B cell (primary cell): ENCODE measurements around the gene ABR. TPM values are rescaled to one million over a fixed set of nuclear protein-coding genes. Genes with fewer than 3 reads are reported as not detected.

Experiments used
- ATAC-seq: fragments of 200-7000 bp; cut with Tn5 transposase; one replicate; pipeline ENCODE4 v1.10.0; 2021; ENCODE audit warnings: low read depth, mild to moderate bottlenecking, moderate number of reproducible peaks, moderate library complexity
- CTCF ChIA-PET: fragments of 350-600 bp; sonication (Branson Sonifier 250); formaldehyde crosslinking; loops from one replicate; lab custom pipeline; 2021; ENCODE audit warnings: antibody characterized with exemption, inconsistent platforms; lab: Charles Lee
- POLR2A ChIA-PET: fragments of 350-600 bp; sonication (Branson Sonifier 250); formaldehyde crosslinking; loops from one replicate; lab custom pipeline; 2021; ENCODE audit warnings: antibody characterized with exemption; lab: Charles Lee
- DNase-seq: peaks from one replicate; pipeline ENCODE4 v3.0.0; 2013
- H2AFZ ChIP-seq: 2 replicates; pipeline ENCODE4 v1.6.1; 2012; ENCODE audit warnings: mild to moderate bottlenecking, low read depth, low read length; ENCODE audit not compliant: insufficient read depth, poor library complexity, severe bottlenecking
- H3K27ac ChIP-seq, 2 donors: 1 replicate in 1 of 2; 2 replicates in 1 of 2; pipeline ENCODE4 v1.5.1; 2012 to 2013; ENCODE audit warnings: low read length in 2 of 2, mild to moderate bottlenecking in 2 of 2, moderate library complexity in 1 of 2
- H3K27me3 ChIP-seq, 4 experiments: fragments of 200-600 bp in 1 of 4; sonication (generic) in 1 of 4; replicated peaks in 1 of 4; 1 replicate in 2 of 4; 2 replicates in 2 of 4; pipeline versions ENCODE4 v1.6.1 to v1.7.0; 2013 to 2016; ENCODE audit warnings: low read length in 3 of 4, mild to moderate bottlenecking in 2 of 4, mixed read lengths in 1 of 4, moderate library complexity in 1 of 4; ENCODE audit not compliant: insufficient read depth in 4 of 4, control insufficient read depth in 3 of 4; ENCODE audit errors: control extremely low read depth in 1 of 4
- H3K36me3 ChIP-seq, 2 experiments: replicated peaks in 1 of 2; 1 replicate in 1 of 2; 2 replicates in 1 of 2; pipeline versions ENCODE4 v1.6.1 to v1.7.1; 2013; ENCODE audit warnings: low read length in 1 of 2; ENCODE audit not compliant: insufficient read depth in 2 of 2, control insufficient read depth in 1 of 2; ENCODE audit errors: control extremely low read depth in 1 of 2, extremely low read depth in 1 of 2
- H3K4me1 ChIP-seq, 2 donors: fragments of 200-600 bp in 1 of 2; sonication (generic) in 1 of 2; 1 replicate in 1 of 2; 2 replicates in 1 of 2; pipeline versions ENCODE4 v1.5.1 to v1.6.1; 2013 to 2017; ENCODE audit warnings: low read length in 2 of 2; ENCODE audit not compliant: control insufficient read depth in 2 of 2, insufficient read depth in 2 of 2
- H3K4me2 ChIP-seq: replicated peaks from 2 replicates; pipeline ENCODE3; 2012; ENCODE audit warnings: mild to moderate bottlenecking, low read depth, low read length; ENCODE audit not compliant: poor library complexity, severe bottlenecking
- H3K4me3 ChIP-seq, 5 experiments: fragments of 200-600 bp in 1 of 5; sonication (generic) in 1 of 5; 1 replicate in 3 of 5; 2 replicates in 2 of 5; pipeline versions ENCODE4 v1.5.1 to v1.7.0; 2011 to 2016; ENCODE audit warnings: low read length in 4 of 5, mild to moderate bottlenecking in 4 of 5, low read depth in 2 of 5, control low read depth in 1 of 5, moderate library complexity in 1 of 5; ENCODE audit not compliant: insufficient read depth in 1 of 5; ENCODE audit errors: control extremely low read depth in 1 of 5, extremely low read depth in 1 of 5
- H3K79me2 ChIP-seq: fragments of 200-600 bp; sonication (generic); one replicate; pipeline ENCODE4 v1.6.0; 2016; ENCODE audit warnings: low read length; ENCODE audit not compliant: control insufficient read depth, insufficient read depth
- H3K9ac ChIP-seq: fragments of 200-600 bp; sonication (generic); 2 replicates; pipeline ENCODE4 v1.6.1; 2017; ENCODE audit warnings: mild to moderate bottlenecking, low read length, moderate library complexity
- H3K9me3 ChIP-seq, 3 donors: one replicate each; pipeline versions ENCODE4 v1.6.1 to v1.7.1; 2013; ENCODE audit warnings: low read length in 2 of 3; ENCODE audit not compliant: control insufficient read depth in 2 of 3, insufficient read depth in 1 of 3; ENCODE audit errors: control extremely low read depth in 1 of 3
- H4K20me1 ChIP-seq: 2 replicates; pipeline ENCODE4 v1.6.0; 2012; ENCODE audit warnings: mild to moderate bottlenecking, low read length; ENCODE audit not compliant: insufficient read depth, control insufficient read depth, poor library complexity, severe bottlenecking
- H3K27ac Mint-ChIP-seq: one replicate; pipeline ENCODE4 v1.8.0; 2021; ENCODE audit warnings: mixed read lengths
- H3K27me3 Mint-ChIP-seq: one replicate; pipeline ENCODE4 v1.8.0; 2021; ENCODE audit warnings: mixed read lengths
- H3K4me1 Mint-ChIP-seq: one replicate; pipeline ENCODE4 v1.8.0; 2021; ENCODE audit warnings: mixed read lengths
- H3K4me3 Mint-ChIP-seq: one replicate; pipeline ENCODE4 v1.8.0; 2021; ENCODE audit warnings: mixed read lengths
- H3K9me3 Mint-ChIP-seq: one replicate; pipeline ENCODE4 v1.8.0; 2022; ENCODE audit warnings: mixed read lengths; ENCODE audit not compliant: insufficient read depth
- EZH2 ChIP-seq: IDR thresholded peaks from 2 replicates; pipeline ENCODE4 v1.6.1; 2012; ENCODE audit warnings: borderline replicate concordance, low read depth, mild to moderate bottlenecking, moderate library complexity, low read length; ENCODE audit not compliant: insufficient read depth, poor library complexity, severe bottlenecking
- WGBS: methylation state at CpG from one replicate; pipeline ENCODE4 v1.1.5; 2013; ENCODE audit warnings: missing lambda C conversion rate; ENCODE audit not compliant: insufficient coverage; 5-methylcytosine and 5-hydroxymethylcytosine counted together
- intact Hi-C: fragments of 100-400 bp; cut with micrococcal nuclease; formaldehyde crosslinking; loops from one replicate; pipeline ENCODE4 v1.10.0; 2022
- polyA plus RNA-seq: library from polyadenylated mRNA; depleted of rRNA; stranded (reverse); fragments of >200 nt; gene quantifications from 2 replicates; pipeline ENCODE4 v1.2.3, GENCODE V29; 2012
- total RNA-seq, 2 donors: library from RNA; stranded (reverse); fragments of 120-200 nt in 1 of 2; gene quantifications; 1 replicate in 1 of 2; 2 replicates in 1 of 2; pipeline versions ENCODE4 v1.2.3 to v1.2.4, GENCODE V29; 2013 to 2022
- TF ChIP-seq, protein P1 (sequence below): fragments of 200-600 bp; IDR thresholded peaks from one replicate; pipeline ENCODE4 v1.8.0; 2022; ENCODE audit warnings: antibody characterized with exemption, mild to moderate bottlenecking

The ABR gene
- total and polyA plus RNA-seq, 2 donors (not counting 1 experiment from before 2014, with no cell fraction given): 79.8 to 262 TPM

DNA sequence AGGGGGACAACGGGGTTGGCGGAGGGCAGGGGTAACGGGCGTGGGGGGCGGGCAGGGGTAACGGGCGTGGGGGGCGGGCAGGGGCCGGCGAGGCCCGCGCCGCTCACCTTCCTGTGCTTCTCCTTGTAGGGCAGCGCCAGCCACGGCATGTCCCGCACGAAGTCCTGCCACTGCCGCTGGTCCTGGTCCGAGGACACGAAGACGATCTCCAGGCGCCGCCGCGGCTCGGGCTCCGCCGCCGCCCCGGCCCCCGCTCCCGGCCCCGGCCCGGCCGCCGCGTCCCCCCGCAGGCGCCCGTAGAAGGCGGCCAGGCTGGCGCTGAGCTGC is 200.6 kb downstream of the ABR start:
- peak overlapping the region; percentile 75 for H2AFZ ChIP-seq
- DNase-seq: no peak
- intact Hi-C loops: no loop called here
- WGBS: 3% methylated on average over 39 of the region's 42 CpGs
- no peaks in the 10 kb centered on the region for H3K36me3 ChIP-seq
- H3K4me2 ChIP-seq: peak overlapping the region; percentile 91
- H3K9ac ChIP-seq: peak overlapping the region; percentile 53
- Mint-ChIP-seq H3K4me1 (peaks cover 21% of the 10 kb centered on the region), H3K27ac (no peak overlapping the region), H3K4me3 (no peak overlapping the region), H3K9me3 (no peaks in the 10 kb centered on the region), H3K27me3 (peaks cover 27% of the 10 kb centered on the region)
- peaks cover 0 to 33% (median 22%) of the 10 kb centered on the region in 4 experiments for H3K27me3 ChIP-seq
- H3K4me1 ChIP-seq: peaks cover 23 to 28% of the 10 kb centered on the region in 2 donors
- H4K20me1 ChIP-seq: no peaks in the 10 kb centered on the region
- ChIA-PET POLR2A (interaction anchor here (2.7 kb wide), 1 partner anchor 18 kb away, joined by 23 read pairs; the partner anchor contains the start of gene TIMM22), CTCF (interaction anchor here (0.7 to 2.9 kb wide), 5 partner anchors 18 to 567 kb away, joined by 3 to 36 read pairs (median 5); partner anchors contain the start of gene TIMM22)
- no peak for ATAC-seq
- H3K9me3 ChIP-seq: peaks cover 0 to 7% (median 0%) of the 10 kb centered on the region in 3 donors
- H3K27ac ChIP-seq: no peak overlapping the region
- H3K4me3 ChIP-seq: peak overlapping the region in 4 of 5 experiments; percentile 19 to 57 (median 51)
- no peaks in the 10 kb centered on the region for H3K79me2 ChIP-seq
- TF ChIP-seq, protein P1, sequence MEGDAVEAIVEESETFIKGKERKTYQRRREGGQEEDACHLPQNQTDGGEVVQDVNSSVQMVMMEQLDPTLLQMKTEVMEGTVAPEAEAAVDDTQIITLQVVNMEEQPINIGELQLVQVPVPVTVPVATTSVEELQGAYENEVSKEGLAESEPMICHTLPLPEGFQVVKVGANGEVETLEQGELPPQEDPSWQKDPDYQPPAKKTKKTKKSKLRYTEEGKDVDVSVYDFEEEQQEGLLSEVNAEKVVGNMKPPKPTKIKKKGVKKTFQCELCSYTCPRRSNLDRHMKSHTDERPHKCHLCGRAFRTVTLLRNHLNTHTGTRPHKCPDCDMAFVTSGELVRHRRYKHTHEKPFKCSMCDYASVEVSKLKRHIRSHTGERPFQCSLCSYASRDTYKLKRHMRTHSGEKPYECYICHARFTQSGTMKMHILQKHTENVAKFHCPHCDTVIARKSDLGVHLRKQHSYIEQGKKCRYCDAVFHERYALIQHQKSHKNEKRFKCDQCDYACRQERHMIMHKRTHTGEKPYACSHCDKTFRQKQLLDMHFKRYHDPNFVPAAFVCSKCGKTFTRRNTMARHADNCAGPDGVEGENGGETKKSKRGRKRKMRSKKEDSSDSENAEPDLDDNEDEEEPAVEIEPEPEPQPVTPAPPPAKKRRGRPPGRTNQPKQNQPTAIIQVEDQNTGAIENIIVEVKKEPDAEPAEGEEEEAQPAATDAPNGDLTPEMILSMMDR: no peak
- no peak for TF ChIP-seq EZH2
